Mononuclear cell (primary cell): ENCODE data around the gene MED15. TPM values are rescaled to one million over a fixed set of nuclear protein-coding genes. Genes with fewer than 3 reads are reported as not detected.

Experiments
- H3K27me3 ChIP-seq: 2 replicates; pipeline ENCODE4 v1.6.0; 2011; ENCODE audit warnings: low read length, control low read depth; ENCODE audit not compliant: insufficient read depth
- H3K4me1 ChIP-seq: 2 replicates; pipeline ENCODE4 v1.5.1; 2011; ENCODE audit warnings: mild to moderate bottlenecking, low read length, control low read depth; ENCODE audit not compliant: insufficient read depth
- H3K4me3 ChIP-seq: 2 replicates; pipeline ENCODE4 v1.5.1; 2011; ENCODE audit warnings: mild to moderate bottlenecking, low read length, moderate library complexity
- H3K9me3 ChIP-seq: 2 replicates; pipeline ENCODE4 v1.5.1; 2011; ENCODE audit warnings: low read depth, mild to moderate bottlenecking, control low read depth, low read length
- total RNA-seq: library from RNA; depleted of rRNA; stranded (reverse); fragments of >200 nt; gene quantifications from one replicate; pipeline ENCODE4 v1.2.3, GENCODE V29; 2012

MED15 gene
- total RNA-seq, 1 donor: 93.5 TPM

GRCh38 chr22:20580611-20581502, 73.4 kb downstream of the MED15 start:
- no peaks in the 10 kb centered on the region for H3K9me3 ChIP-seq
- no peaks in the 10 kb centered on the region for H3K27me3 ChIP-seq
- H3K4me3 ChIP-seq: no peak overlapping the region
- peaks cover 27% of the 10 kb centered on the region for H3K4me1 ChIP-seq

DNA sequence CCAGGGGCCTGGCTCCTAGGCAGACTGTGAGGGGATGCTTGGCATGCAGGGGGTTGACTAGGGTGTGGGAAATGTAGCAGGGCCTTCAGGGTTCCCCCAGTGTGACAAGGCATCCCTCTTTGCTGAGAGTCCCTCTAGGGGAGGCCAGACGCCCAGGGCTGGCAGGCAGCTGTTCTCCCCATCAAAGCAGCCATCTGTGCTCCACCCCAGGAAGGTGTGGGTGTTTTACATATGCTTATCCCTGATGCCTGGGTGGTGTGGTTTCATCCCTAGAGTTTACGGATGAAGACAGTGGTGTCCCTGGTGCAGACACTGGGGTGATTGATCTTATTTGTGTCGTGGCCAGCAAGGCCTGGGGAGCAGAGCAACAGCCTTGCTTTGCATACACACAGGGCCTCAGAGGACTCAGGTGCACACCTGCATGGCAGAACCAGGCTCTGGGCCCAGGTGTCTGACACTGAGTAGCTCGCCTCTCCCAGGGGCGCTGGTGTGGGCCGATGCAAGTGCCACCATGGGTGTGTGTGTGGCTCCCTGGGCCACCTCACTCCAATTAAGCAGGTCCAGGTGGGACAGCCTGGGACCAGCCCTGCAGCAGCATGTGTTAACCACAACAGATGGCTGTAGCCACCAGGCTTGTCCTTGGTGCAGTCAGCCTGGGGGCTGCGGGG, 74.2 kb downstream of the MED15 start:
- Histone ChIP-seq H3K4me1 (peaks cover 20% of the 10 kb centered on the region), H3K27me3 (no peaks in the 10 kb centered on the region), H3K4me3 (no peak overlapping the region), H3K9me3 (no peaks in the 10 kb centered on the region)

- H3K4me1 ChIP-seq: peaks cover 15% of the 10 kb centered on the region
- no peaks in the 10 kb centered on the region for H3K27me3 ChIP-seq
- no peak overlapping the region for H3K4me3 ChIP-seq
- no peaks in the 10 kb centered on the region for H3K9me3 ChIP-seq
These were observed 74.7 kb downstream of the MED15 start for GRCh38 chr22:20582171-20582511.

- H3K9me3 ChIP-seq: no peaks in the 10 kb centered on the region
- H3K4me1 ChIP-seq: peaks cover 10% of the 10 kb centered on the region
- H3K4me3 ChIP-seq: no peak overlapping the region
These were observed 75.3 kb downstream of the MED15 start for GRCh38 chr22:20582520-20583361.

GRCh38 chr22:20583471-20583922, 76.1 kb downstream of the MED15 start:
- H3K4me3 ChIP-seq: no peak overlapping the region
- H3K9me3 ChIP-seq: no peaks in the 10 kb centered on the region
- no peaks in the 10 kb centered on the region for H3K27me3 ChIP-seq
- peaks cover 10% of the 10 kb centered on the region for H3K4me1 ChIP-seq

More at GRCh38 chr22:20582520-20583361, 75.3 kb downstream of the MED15 start:
- H3K27me3 ChIP-seq: no peaks in the 10 kb centered on the region

DNA sequence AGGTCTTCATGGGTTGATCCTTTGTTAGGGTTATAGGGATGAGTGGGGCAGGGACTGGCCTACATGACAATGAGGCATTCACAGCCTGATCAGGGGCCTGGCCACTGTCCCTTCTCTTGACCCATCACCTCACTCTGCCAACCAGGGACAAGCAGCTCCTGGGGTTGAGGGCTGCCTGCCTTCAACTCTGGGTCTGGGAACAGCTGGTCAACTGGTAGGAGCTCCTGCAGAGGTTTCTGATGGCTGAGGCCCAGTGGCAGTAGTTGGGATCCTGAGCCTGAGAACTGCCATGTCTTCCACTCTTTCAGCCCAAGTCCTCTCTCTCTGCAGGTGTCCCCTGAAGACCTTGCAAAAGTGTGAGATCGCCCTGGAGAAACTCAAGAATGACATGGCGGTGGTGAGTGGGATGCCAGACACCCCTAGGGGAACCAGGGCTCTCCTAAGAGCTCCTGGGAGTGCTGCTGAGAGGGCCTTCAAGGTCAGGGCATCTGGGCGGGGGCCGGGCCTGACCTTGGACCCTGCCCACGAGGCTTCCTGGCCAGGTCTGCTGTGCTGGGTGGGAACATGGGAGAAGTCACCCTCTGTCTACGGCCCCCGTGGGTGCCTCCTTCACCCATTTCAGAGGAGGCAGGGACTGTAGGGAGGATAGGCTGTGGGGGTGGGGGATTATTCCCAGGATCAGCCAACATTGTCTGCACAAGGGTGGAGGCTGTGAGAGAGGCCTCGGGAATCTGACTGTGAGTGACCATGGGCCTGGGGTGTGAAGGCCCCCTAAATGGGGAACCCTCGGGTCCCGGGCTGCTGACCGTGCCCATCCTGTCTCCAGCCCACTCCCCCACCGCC, 76.8 kb downstream of the MED15 start:
- no peak overlapping the region for H3K4me3 ChIP-seq
- H3K9me3 ChIP-seq: no peaks in the 10 kb centered on the region
- H3K4me1 ChIP-seq: peaks cover 9% of the 10 kb centered on the region
- H3K27me3 ChIP-seq: no peaks in the 10 kb centered on the region

DNA sequence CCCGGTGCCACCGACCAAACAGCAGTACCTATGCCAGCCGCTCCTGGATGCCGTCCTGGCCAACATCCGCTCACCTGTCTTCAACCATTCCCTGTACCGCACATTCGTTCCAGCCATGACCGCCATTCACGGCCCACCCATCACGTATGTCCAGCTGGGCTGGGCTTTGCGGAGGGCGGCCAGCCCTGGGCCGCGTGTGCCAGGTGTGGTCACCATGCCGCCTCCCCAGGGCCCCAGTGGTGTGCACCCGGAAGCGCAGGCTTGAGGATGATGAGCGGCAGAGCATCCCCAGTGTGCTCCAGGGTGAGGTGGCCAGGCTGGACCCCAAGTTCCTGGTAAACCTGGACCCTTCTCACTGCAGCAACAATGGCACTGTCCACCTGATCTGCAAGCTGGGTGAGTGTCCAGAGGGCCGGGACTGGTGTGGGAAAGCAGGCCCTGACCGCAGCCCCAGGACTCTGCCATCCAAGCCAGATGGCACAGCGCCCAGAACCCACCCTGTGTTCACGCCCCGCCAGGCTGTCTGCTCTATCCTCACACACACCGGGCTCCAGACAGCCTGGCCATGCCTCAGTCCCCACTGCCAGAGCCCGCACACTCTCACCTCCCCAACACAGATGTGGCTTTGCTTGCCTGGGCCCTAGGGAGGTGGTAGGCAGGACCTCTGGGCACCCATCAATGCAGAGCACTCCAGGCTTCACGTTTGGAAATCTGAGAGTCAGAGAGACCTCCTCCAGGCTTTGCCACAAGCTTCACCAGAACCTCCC, 77.6 kb downstream of the MED15 start:
- H3K4me1 ChIP-seq: peaks cover under 1% of the 10 kb centered on the region
- H3K27me3 ChIP-seq: no peaks in the 10 kb centered on the region
- no peaks in the 10 kb centered on the region for H3K9me3 ChIP-seq
- H3K4me3 ChIP-seq: no peak overlapping the region

DNA sequence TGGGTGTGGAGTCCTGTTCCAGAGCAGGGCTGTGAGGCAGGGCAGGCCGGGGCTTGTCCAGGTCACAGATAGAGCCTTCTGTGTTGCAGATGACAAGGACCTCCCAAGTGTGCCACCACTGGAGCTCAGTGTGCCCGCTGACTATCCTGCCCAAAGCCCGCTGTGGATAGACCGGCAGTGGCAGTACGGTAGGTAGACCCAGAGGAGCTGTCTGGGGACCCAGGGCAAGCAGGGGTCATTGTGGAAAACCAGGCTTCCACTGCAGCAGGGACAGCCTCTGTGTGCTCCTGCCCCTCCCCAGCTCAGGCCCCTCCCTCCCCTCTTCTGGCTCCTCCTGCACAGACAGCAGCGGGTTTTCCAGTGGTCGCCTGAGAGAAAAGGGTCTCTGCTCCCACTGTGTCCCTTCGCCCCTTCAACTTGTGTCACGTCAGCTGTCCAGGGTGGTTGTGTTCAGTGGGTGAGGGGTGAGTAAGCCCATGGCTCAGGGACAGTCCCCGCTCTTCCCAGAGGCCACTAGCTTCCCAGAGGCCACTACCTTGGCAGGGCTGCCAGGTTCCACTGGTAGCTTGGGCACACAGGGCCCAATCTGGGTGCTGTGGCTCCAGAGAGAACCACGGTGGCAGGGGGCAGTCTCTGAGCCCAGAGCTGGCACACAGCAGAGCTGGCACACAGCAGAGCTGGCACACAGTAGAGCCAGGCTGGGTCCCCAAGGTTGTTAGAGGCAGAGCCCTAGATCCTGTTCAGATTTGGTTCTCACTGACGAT, 78.4 kb downstream of the MED15 start:
- H3K4me1 ChIP-seq: no peaks in the 10 kb centered on the region
- no peaks in the 10 kb centered on the region for H3K27me3 ChIP-seq
- no peak overlapping the region for H3K4me3 ChIP-seq
- no peaks in the 10 kb centered on the region for H3K9me3 ChIP-seq

DNA sequence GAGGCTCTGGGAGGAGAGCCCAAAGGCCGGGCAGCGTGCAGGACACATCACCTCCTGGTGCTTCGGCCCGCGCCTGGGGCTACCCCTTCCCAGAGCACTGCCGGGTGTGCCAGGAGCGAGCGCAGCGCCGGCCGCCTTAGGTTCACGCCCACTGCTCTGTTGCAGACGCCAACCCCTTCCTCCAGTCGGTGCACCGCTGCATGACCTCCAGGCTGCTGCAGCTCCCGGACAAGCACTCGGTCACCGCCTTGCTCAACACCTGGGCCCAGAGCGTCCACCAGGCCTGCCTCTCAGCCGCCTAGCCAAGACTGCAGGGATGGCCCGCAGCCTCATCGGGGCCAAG, 79.0 kb downstream of the MED15 start:
- Histone ChIP-seq H3K4me3 (no peak overlapping the region), H3K9me3 (no peaks in the 10 kb centered on the region), H3K4me1 (no peaks in the 10 kb centered on the region), H3K27me3 (no peaks in the 10 kb centered on the region)

GRCh38 chr22:20587206-20587958, 80.0 kb downstream of the MED15 start:
- Histone ChIP-seq H3K4me3 (no peak overlapping the region), H3K4me1 (no peaks in the 10 kb centered on the region), H3K27me3 (no peaks in the 10 kb centered on the region), H3K9me3 (no peaks in the 10 kb centered on the region)

DNA sequence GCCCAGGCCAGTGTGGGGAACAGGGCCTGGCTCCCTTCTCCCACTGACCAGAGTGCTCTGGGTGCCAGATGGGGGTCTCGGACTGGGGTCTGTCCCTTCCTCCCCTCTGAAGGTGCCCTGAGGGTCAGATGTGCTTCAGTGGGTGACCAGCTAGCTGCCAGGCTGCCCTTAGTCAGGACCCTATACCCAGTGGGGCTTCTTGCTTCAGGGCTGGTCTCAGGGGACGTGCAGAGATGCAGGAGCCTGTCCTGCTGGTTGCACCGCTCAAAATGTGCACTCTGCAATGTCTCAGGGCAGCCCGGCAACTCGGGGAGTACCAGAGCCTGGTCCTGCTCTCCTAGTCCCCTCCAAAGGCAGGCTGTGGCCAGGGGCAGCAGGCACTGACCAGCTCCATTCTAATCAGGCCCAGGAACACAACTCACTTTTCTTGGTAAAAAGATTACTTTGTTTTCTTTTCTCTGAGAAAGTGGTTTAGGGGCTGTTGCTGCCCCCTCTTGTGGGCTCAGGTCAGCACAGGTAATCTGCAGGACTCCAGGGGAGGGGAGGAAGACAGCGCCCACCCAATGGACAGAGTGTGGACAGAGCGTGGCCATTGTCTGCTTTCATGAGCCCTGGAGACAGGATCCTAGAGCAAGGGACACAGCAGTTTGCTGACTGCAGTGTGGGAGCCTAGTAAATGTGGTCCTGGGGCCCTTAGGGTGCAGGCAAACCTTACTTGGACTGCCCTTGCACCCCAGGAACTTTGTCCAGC, 80.9 kb downstream of the MED15 start:
- no peak overlapping the region for H3K4me3 ChIP-seq

DNA sequence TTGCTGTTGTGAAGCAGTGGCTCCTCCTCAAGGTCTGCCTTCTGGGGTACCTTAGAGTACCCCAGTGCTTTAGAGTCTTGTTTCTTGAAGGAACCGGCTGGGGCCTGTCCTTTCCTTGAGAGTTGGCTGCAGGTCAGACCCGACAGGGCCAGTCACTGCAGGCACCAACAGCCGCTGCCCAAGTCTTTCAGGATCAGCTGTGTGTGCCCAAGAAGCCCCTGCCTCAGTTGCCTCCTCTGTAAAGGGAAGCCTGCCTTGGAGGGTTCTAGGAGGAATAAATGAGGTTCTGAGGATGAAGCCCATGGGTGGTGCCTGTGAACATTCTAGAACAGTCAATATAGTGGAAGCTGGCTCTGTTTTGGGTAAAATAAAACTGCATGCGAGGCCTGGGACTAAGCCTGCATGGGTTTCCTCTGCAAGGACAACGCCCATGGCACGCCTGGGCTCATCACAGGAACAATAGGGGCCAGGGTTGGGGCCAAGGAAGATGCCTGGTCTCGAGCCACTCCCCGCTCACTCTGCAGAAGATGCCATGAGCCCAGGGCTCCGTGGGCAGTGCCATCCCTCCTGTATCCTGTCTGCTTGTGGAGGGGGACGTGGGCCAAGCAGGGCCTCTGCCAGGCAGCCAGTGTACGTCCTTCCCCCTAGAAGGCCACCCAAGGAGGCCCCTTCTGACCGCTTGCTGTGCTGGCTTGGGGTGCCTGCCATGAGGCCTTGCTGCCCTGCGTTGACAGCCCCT, 81.6 kb downstream of the MED15 start:
- Histone ChIP-seq H3K27me3 (no peaks in the 10 kb centered on the region), H3K4me3 (no peak overlapping the region), H3K4me1 (no peaks in the 10 kb centered on the region), H3K9me3 (no peaks in the 10 kb centered on the region)

More for the DNA sequence above, 80.9 kb downstream of the MED15 start:
- H3K9me3 ChIP-seq: no peaks in the 10 kb centered on the region
- H3K27me3 ChIP-seq: no peaks in the 10 kb centered on the region
- H3K4me1 ChIP-seq: no peaks in the 10 kb centered on the region
